Measurements from ENCODE around the gene LCE7A.

The LCE7A gene, protein sequence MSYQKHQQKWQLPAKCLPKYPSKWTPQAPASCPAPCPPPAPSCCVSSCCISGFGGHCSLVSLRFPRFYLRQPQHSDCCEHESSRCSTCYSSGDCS

DNA sequence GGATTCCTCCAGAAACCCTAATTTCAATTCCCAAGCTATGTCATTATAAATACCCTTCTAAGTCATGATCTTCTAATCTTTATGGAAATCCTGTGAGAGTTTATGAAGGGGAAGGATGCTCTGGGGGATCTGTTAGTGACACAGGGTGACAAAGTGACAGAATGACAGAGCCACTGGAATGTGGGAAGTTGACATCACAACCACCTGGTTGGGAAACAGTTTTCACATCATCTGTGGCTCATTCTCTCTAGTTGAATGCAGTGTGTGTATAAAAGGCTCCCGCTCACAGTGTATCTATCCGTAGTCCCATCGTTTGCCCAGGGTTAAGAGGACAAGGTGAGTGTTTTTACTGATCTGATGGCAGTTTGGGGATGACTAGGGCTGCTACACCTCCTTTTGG lies at the start of gene LCE7A:
TSS of gene LCE7A (plus strand) at position 301 of the 400 bp plus-strand sequence. CDS start 702 bp downstream, outside the sequence.
- DNase-seq: no peak

DNA sequence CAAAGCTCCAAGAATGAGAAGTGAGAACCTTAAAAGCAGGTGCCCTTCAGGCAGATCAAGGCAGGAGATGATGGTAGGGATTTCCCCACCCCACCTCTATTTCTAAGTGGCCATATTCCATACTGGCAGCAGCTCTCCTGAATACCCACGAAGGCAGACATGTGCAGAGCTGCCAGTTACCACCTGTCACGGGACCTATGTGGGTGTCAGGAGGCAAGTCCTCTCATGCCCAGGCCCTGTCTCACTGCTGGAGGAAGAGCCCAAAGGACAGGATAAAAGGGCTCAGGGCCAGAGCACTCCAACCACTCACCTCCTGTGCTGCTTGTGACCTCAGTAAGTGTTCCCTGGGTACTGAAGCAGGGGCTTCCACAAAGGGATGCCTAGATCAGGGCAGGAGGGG lies 48.7 kb upstream of the LCE7A start:
- no peak for DNase-seq

DNA sequence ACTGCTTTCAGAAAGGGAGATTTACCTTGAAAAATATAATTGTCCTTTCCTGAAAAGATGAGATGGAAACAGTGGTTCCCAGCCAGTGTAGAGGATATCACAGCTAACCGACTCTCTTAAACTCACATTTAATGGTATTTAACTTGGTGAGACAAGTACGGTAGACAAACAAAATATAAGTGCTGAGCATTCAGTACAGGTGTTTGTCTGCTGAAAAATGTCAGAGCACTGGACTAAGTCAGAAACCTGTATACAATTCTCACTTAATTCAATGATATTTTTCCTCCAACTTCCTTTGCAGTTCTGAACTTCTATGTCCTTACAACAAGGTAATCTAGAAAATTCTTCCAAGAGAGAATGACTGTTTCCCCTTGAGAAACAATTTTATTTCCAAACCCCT lies 48.1 kb upstream of the LCE7A start, which contains the start of gene LCE1B:
TSS of gene LCE1B (plus strand) at position 301 of the 400 bp plus-strand sequence. CDS start 476 bp downstream, outside the sequence.
- no peak for DNase-seq

DNA sequence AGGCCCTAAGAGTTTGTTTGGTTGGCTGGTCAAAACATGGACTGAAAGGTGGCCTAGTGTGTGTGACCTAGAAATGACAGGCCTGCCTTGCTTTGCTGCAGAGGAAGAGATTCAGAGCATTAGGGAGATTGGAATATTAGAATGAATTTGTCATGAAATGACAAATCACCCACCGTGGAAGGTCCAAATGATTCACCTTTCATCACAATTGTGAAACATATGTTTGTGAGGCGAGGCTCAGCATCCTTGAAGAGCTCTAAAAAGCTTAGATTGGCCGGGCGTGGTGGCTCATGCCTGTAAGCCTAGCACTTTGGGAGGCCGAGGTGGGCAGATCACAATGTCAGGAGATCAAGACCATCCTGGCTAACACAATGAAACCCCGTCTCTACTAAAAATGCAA lies 42.5 kb upstream of the LCE7A start:
- no peak for DNase-seq

DNA sequence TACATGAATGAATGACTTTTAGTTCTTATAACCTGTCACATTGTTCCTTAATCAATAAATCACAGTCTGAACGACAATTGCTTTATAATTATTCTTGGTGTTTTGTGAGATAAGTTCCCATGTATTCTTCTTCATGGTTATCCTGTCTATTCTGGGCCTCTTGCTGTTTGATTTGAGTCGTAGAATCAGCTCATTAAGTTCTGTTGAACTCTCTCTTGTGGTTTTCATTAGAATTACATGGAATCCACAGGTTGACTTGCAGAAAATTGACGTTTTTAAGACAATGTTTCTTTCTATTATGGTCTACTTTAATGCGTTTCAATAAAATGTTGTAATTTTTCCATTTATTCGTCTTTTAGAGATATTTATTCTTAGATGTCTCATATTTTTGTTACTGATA lies 36.5 kb upstream of the LCE7A start:
- no peak for DNase-seq

DNA sequence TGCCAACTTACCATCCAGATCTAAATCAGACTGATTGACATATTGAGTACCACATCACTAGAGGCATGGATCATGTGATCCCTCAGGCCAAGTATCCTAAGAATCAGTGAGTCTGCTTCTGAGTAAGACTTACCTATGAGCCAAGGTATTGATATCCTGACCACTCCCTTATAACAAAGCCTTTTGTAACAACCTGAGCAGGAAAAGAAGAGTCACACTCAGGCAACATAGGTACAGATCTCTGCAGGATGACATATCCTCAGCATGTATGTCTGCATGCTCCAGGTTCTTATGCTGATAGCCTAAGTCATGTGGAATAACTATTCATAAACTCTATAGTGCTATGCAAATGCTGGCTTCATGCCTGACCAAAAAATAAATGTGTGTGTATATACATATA lies 34.8 kb upstream of the LCE7A start:
- no peak for DNase-seq

DNA sequence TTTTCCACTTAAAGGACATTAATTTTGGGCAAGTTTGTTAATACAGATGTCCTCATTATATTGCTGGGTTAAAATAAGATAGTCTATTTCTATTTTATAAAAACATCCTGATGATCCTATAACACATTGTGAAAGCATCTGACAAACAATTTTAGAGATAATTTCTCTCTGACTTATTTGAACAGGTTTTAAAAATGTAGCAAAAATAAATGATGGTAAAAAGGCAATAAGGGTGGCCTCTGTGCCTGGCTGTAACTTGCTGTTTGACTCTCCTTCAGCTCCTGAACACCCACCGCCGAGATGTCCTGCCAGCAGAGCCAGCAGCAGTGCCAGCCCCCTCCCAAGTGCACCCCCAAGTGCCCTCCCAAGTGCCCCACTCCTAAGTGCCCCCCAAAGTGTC lies 32.6 kb upstream of the LCE7A start, which contains the start of gene LCE1A:
TSS of gene LCE1A (plus strand) at position 301 of the 400 bp plus-strand sequence. CDS start at position 301, 0 bp downstream.
- DNase-seq: no peak

DNA sequence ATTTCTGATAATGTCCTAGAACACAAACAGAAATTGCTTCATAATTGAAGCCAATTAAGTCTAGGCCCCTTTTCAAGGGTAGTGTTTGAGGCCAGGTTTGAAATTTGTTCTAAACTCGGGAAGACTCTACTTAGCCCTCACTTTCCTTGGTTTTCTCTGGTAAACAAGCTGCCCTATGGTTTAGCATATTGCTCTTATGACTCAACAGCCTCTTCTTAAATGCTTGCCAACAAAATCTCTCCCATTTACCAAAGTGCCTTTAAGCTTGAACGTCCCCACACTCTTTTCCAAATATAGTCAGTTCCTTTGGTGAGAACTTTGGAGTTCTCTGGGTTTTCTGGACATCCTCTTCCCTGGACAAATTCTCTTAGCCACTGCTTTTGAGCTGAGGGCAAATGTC lies 22.9 kb upstream of the LCE7A start:
- no peak for DNase-seq

DNA sequence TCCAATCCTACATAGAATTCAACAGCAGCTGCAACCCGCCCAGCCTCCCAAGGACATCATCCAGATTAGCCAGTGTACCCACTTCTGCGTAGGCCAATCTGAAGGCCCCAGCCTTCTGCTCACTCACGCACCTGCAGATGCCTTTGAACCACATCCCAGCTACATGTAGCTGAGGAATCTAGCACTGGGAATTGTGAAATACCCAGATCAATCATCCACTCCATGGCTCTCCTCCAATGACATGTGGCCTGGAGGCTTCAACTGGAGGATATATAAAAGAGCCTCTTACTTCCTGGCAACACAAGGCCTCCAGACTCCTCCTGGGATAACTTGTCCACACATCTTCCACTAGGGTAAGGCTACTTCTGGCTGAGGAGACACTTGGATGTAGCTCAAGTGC lies 17.2 kb upstream of the LCE7A start, which contains the start of gene LCE6A:
TSS of gene LCE6A (plus strand) at position 301 of the 400 bp plus-strand sequence. CDS start 665 bp downstream, outside the sequence.
- no peak for DNase-seq

DNA sequence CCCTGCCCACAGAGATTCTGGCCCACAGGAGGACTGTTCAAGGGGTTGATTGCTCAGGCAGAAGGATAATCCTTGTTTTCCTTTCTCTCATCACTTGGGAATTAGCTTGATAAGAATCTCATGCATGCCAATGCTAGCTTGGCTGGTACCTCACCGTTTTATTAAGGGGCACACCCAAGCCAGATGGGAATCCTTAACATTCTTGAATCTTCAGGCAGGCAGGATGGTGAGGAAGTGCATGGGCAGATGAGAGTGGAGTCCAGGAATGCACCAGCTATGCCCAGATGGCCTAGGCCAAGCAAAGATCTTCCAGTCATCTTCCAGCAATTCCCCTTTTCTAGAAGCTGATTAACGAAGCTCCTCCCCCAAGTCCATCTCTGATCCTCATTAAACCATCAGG lies 4.1 kb upstream of the LCE7A start:
- no peak for DNase-seq

DNA sequence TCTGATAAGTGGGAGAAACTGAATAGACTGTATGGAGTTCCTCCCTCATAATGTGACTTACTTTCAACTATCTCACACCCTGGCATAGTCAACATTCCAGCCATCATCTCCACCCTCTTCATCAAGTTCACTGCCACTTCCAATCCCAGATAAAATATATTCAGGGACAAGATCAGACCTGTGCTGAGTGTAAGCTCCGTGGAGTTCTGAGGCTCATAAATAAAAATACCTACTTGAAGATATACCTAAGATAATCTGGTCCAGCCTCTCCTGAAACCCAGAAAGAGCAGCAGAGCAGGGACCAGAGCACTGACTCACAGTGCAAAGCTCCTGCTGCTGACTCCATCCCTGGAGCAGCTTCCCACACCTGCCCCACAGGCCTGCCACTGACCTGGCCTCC lies 1.7 kb upstream of the LCE7A start:
- no peak for DNase-seq

DNA sequence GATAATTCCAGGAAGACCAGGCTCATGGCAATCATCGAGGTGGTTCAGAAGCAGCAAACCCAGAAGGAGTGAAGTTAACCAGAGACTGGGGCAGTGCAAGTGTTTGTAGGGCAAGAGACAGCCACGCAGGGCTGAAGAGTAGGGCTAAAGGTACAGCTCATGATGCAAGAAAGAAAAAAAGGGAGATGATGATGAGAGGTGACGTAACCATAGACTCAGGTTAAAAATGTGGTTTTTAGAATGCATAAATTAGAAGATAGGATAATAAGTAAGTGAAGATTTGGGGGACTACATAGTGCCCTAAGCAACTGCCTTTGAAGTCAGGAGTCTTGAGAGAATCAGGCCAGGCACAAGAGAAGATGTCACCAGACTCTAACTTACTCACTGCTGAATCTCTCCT lies 333 bp downstream of the LCE7A start:
- no peak for DNase-seq

DNA sequence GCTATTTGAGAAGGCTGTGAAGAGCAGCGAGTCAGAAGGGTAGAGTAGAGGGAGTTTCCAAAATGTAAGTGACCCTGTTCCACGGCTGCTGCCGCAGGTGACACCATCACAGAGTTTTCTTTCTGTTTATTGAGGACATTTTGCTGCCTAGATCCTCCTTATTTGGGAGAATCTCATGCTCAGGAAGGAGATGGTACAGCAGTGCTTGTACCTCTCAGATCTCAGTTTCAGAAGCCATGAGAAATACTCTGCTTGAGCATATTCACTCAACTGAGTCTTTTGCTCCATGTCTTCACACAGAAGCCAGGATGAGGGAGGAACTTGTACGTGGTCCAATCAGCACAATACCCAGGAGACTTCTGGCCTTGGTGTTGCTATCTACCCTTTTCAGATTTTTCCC lies 1.6 kb downstream of the LCE7A start:
- DNase-seq: no peak

DNA sequence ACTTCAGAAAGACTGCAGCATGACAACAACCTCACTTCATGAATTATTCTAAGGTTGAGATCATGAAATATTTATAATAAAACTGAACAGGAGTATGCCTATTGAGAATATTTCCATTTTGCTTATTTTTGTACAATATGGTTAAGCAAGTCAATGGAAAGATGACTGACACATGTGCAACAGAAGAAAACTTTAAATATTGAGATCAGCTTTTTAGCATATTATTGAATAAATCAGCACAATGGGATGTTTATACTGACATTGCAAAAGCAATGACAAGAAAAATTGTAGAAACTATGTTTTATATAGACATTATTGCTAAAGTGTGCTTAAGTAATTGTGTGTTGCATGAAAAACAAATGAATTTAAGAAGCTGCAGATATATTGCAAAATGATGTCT lies 4.6 kb downstream of the LCE7A start:
- no peak for DNase-seq

DNA sequence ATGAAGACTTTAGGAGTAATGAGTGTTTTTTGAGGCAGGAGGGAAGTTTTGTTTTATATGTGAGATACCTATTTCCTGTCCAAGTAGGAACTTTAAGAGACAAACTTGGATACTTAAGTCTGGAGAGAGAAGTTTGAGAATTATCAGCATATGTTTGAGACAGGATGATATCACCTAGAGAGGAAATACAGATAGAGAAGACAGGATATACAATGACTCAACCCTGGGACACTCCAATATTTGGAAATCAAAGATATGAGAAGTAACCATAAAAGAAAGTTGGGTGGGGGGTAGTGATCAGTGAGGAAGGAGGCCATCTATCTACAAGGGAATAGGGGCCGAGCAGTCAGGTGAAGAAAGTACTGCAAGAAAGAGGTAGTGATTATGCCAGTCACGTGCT lies 6.5 kb downstream of the LCE7A start:
- DNase-seq: no peak

DNA sequence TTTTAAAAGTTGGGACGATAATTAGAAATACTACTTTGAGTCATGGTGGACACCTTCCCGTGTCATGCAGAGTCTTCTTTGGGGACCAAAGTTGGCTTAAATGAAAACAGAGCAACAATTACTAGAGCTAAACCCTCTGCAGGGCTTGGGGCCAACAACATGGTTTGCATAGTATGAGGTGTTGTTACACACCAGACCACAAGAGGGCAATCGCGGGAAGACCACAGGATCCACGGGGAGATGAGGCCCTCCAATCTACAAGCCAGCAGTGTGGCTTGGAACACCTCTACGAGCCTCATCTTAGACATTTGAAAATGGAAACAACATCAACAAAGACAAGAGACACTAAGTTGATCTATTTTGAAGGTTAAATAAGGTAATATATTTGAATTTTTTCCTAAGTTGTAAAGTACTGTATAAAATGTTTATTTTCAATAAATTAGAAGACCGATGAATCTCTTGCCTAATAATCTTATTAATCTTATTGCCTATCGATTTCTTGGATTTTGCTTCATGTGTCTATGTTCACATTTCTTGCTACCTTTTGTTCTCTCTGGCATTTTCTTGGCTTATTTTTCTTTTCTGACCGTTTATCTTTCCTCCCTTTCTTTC lies 10.1 kb downstream of the LCE7A start:
- peak; percentile 73 for DNase-seq

DNA sequence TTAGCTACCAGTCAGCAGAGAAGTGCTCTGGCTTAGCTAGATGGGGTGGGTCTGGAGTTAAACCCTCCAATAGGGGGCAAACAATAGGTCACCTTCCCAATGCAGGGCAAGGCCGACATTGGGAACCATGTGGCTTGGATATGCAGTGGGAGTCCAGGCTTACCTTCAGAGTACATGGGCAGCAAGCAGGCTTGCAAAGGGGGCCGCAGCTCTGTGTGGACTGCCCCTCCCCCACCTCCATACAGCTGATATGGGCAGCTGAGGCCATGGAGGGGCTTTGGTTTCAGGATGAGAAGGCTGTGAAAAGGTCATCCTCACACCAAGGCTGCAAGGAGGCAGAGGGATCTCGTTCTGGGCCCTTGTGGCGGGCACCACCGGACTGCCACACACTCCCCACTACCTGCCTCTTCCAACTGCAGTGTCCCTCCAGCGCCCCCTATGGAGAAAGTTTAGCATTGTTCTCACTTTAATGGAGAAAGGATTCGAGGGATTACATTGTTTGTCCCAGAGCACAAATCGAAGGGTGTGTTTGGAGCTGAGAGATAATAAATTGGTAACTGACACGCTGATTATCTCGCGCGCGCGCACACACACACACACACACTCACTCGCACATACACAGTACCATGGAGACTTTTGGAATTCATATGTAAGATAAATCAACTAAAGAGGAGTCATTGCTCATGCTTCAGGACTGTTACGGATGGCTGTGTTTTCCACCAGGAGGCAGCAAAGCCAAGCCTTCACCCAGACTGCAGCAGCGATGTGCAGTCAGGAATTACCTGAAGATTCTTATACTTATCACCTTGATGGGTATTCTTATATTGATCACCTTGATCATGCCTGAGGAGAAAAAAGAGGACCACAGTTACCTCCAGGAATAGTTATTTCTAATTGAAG lies 11.3 kb downstream of the LCE7A start:
- peak; percentile 49 for DNase-seq

DNA sequence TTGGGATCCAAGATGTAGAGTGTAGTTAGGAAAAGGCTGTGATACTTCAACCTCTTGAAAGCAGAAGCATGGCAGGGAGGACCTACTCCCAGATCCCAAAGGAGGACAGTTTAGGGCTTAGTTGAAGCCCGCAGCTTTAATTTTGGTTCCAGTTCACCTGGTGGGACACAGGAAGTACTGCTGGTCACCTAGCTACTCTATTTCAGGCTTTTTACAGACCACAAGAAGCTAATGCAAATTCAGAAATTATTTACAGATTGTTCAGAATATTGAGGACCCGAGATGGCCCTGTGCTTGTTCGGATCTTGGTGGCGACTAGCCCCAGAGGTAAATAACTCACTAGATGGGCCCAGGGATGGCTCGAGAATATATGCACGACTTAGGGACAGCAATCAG lies 11.9 kb downstream of the LCE7A start:
- DNase-seq: no peak

DNA sequence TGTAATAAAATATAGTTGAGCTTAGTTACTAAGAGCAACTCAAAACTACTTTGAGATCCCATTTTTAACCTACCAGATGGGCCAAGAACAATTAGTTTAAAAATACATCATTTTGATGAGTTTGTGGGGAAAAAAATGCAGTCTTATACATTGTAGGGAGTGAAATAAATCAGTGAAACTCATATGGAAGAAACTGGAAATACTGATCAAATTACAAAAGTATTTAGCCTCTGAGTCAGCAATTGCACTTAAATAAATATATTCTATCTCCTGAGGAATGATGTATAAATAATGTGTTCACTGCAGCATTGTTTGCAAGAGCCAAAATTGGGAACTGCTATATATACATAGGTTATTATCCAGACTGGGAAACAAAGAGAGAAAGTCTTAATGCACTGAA lies 13.7 kb downstream of the LCE7A start:
- no peak for DNase-seq

DNA sequence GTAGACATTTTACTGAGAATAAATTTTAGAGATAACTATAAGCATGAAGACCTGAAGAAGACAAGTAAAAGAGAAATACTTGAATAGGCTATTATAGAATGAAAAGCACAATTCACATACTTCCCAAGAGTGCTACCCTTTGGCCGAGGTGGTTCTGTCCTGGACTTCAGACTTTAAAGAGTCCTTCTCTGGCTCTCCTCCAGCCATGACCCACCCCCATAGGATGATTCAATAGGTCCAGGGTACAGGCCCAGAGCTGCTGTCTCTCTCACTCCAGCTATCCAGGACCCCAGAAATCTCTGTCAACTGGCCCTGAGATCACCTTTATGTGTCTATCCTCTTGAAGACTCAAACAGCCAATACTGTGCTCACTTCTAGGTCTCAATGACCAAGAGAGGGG lies 17.0 kb downstream of the LCE7A start:
- DNase-seq: no peak

DNA sequence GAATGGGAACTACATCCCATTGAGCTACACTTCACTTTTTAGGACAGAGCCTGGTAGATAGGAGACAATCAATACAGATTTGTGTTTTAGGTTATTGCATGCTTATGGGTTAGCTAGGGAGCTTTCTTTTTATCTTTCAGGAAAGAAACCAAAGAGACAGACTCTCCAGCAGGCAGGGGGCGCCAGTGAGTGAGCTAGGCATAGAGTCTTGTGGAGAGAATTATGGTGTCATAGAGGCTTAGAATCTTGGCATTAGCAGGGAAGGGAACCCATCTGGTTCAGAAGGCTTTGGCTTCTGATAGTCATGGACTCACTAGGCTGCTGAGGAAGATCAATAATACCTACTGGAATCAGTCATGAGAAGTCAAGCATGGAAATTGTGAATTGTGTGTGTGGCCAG lies 18.2 kb downstream of the LCE7A start, which contains the start of gene SMCP:
TSS of gene SMCP (plus strand) at position 281 of the 400 bp plus-strand sequence. CDS start 6,101 bp downstream, outside the sequence.
- peak; percentile 58 for DNase-seq

DNA sequence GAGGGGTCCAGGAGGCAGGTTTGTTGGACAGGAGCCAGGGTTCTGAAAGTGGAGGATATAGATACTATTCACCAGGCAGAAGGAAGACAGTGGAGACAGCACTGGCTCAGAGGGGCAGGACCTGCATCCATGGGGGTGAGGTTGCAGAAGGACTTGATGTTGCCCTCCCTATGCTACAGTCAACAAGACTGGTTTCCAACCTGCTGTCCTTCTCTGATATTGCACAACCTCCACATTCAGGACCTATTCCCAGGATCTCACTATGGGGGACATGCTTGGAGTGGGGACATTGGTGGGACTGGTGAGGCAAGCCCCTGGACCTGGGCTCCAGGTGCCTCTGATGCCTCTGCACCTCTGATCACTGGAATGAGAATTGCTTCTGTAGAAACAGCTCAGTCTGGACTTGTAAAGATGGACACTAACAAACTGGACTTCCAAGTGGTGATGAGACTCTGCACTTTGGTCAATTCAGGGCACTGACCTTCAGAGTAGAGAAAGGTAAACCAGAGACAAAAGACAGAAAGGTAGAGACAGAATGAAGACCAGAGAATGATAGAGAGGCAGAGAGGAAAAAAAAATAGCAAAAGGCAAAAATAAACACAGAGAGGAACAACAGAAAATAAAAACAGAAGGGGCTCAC lies 19.9 kb downstream of the LCE7A start:
- no peak for DNase-seq

DNA sequence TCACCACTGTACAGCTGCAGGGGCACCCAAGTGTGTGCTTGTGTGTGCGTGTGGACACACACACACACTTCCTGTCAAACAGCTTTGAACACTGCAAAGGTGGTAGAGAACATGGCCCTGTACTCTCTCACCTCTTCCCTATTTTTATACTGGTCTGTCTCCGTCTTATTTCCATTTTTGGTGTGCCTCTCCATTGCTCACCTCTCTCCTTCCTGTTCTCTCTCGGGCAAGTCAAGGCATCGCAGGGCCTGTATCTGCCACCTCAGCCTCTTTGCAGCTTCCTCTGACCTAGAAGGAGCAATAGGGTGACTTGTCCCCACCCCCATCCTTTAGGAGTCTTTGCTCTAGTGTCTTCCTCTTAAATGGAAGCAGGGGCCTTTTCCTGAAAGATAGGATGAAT lies 20.5 kb downstream of the LCE7A start:
- DNase-seq: no peak

All from hematopoietic multipotent progenitor cell treated with erythropoietin and hydrocortisone succinate and interleukin-3 and kit ligand, for 8 days (in vitro differentiated cells).